MCF 10A (cell line): ENCODE data around the gene DHX34. TPM values are rescaled to one million over a fixed set of nuclear protein-coding genes. Genes with fewer than 3 reads are reported as not detected.

Experiments
- BruUV-seq: library from RNA; stranded (reverse); fragments of 400-500 nt; replicated peaks from 2 replicates; lab custom pipeline; 2021; lab: Mats Ljungman, UMichigan
- CTCF ChIA-PET: fragments of 300-600 bp; sonication (Branson Sonifier 250); formaldehyde crosslinking; extraction: SDS; loops from one replicate; lab custom pipeline; 2021; ENCODE audit warnings: antibody characterized with exemption, inconsistent platforms; lab: Yijun Ruan, JAX
- POLR2A ChIA-PET: fragments of 300-600, 350-650 bp; sonication (Branson Sonifier 250); formaldehyde crosslinking; extraction: SDS; loops from one replicate; lab custom pipeline; 2020; ENCODE audit warnings: antibody characterized with exemption, inconsistent platforms; lab: Yijun Ruan, JAX
- DNase-seq: peaks from one replicate; pipeline ENCODE4 v3.0.0-alpha.2; 2018; ENCODE audit not compliant: unreplicated experiment
- H3K27ac Mint-ChIP-seq: one replicate; pipeline ENCODE4 v1.8.0; 2022; ENCODE audit warnings: mild to moderate bottlenecking, low read depth, mixed read lengths; ENCODE audit not compliant: unreplicated experiment
- H3K27me3 Mint-ChIP-seq: one replicate; pipeline ENCODE4 v1.8.0; 2022; ENCODE audit warnings: mixed read lengths; ENCODE audit not compliant: insufficient read depth, unreplicated experiment
- H3K36me3 Mint-ChIP-seq: one replicate; pipeline ENCODE4 v1.8.0; 2022; ENCODE audit warnings: mild to moderate bottlenecking, moderate library complexity, mixed read lengths; ENCODE audit not compliant: insufficient read depth, unreplicated experiment
- H3K4me1 Mint-ChIP-seq: one replicate; pipeline ENCODE4 v1.8.0; 2022; ENCODE audit warnings: mixed read lengths; ENCODE audit not compliant: insufficient read depth, unreplicated experiment
- H3K4me3 Mint-ChIP-seq: one replicate; pipeline ENCODE4 v1.8.0; 2022; ENCODE audit warnings: mild to moderate bottlenecking, moderate library complexity, mixed read lengths; ENCODE audit not compliant: unreplicated experiment
- H3K9me3 Mint-ChIP-seq: one replicate; pipeline ENCODE4 v1.8.0; 2022; ENCODE audit warnings: mixed read lengths; ENCODE audit not compliant: unreplicated experiment
- CTCF ChIP-seq: fragments of 200-600 bp; IDR thresholded peaks from one replicate; pipeline ENCODE4 v1.8.0; 2022; ENCODE audit warnings: antibody characterized with exemption, mild to moderate bottlenecking; ENCODE audit not compliant: unreplicated experiment
- intact Hi-C: fragments of 100-400 bp; cut with micrococcal nuclease; formaldehyde crosslinking; loops from 2 replicates; pipeline ENCODE4 v1.14.1; 2022
- total RNA-seq: library from RNA; stranded (reverse); gene quantifications from 2 replicates; pipeline ENCODE4 v1.2.3, GENCODE V29; 2022

Gene DHX34
- total RNA-seq, 1 experiment from 2014 or later, result 34.7 TPM

GRCh38 chr19:47305309-47305751, 43.8 kb upstream of the DHX34 start:
- Mint-ChIP-seq H3K27me3 (no peaks in the 10 kb centered on the region), H3K4me1 (peaks cover 21% of the 10 kb centered on the region), H3K27ac (peak overlapping the region; percentile 84), H3K36me3 (no peaks in the 10 kb centered on the region), H3K4me3 (peak overlapping the region; percentile 62), H3K9me3 (no peaks in the 10 kb centered on the region)
- no TSS peak for BruUV-seq
- peak; percentile 84 for DNase-seq
- intact Hi-C loops, result loop anchor here (5.0 kb wide), 1 partner anchor 42 kb away; the partner anchor contains the start of gene DHX34
- ChIA-PET POLR2A (interaction anchor here (0.9 to 1.9 kb wide), 6 partner anchors 8 to 44 kb away, joined by 3 to 6 read pairs (median 4); partner anchors contain the start of gene DHX34), CTCF (interaction anchor here (0.6 to 1.8 kb wide), 14 partner anchors 9 to 180 kb away, joined by 3 to 11 read pairs (median 4); partner anchors contain the start of gene DHX34)
- TF ChIP-seq CTCF, result peak; percentile 86

- peak overlapping the region; percentile 84 for H3K27ac Mint-ChIP-seq
- BruUV-seq, result no TSS peak
- no peak for TF ChIP-seq CTCF
- H3K4me1 Mint-ChIP-seq, result peaks cover 29% of the 10 kb centered on the region
- peaks cover 7% of the 10 kb centered on the region for H3K36me3 Mint-ChIP-seq
- H3K9me3 Mint-ChIP-seq, result no peaks in the 10 kb centered on the region
- no peak for DNase-seq
- H3K4me3 Mint-ChIP-seq, result no peak overlapping the region
- POLR2A ChIA-PET, result interaction anchor here (0.7 to 1.9 kb wide), 5 partner anchors 17 to 1077 kb away, joined by 3 to 5 read pairs (median 3); partner anchors contain the start of gene DHX34
- no peaks in the 10 kb centered on the region for H3K27me3 Mint-ChIP-seq
- CTCF ChIA-PET, result interaction anchor here (0.5 to 1.8 kb wide), 10 partner anchors 9 to 331 kb away, joined by 3 to 9 read pairs (median 4); partner anchors contain the start of gene DHX34
- intact Hi-C loops, result loop anchor here (5.0 kb wide), 1 partner anchor 41 kb away; the partner anchor contains the start of gene DHX34
Measured at GRCh38 chr19:47306303-47306702, 42.8 kb upstream of the DHX34 start.

- no peaks in the 10 kb centered on the region for H3K27me3 Mint-ChIP-seq
- TF ChIP-seq CTCF, result no peak
- BruUV-seq, result no TSS peak
- ChIA-PET CTCF (interaction anchor here (0.6 to 1.7 kb wide), 3 partner anchors 15 to 400 kb away, joined by 3 to 6 read pairs (median 3); no protein-coding TSS in a partner anchor), POLR2A (no interaction called here)
- intact Hi-C loops, result loop anchor here (5.0 kb wide), 1 partner anchor 38 kb away; the partner anchor contains the start of gene DHX34
- H3K4me3 Mint-ChIP-seq, result no peak overlapping the region
- no peaks in the 10 kb centered on the region for H3K9me3 Mint-ChIP-seq
- peak; percentile 49 for DNase-seq
- peaks cover 7% of the 10 kb centered on the region for H3K36me3 Mint-ChIP-seq
- no peak overlapping the region for H3K27ac Mint-ChIP-seq
- peaks cover 34% of the 10 kb centered on the region for H3K4me1 Mint-ChIP-seq
Measured at GRCh38 chr19:47309038-47309437, 40.1 kb upstream of the DHX34 start.

- Mint-ChIP-seq H3K36me3 (peaks cover 7% of the 10 kb centered on the region), H3K9me3 (no peaks in the 10 kb centered on the region), H3K27me3 (no peaks in the 10 kb centered on the region), H3K4me3 (no peak within 1 kb of the TSS), H3K27ac (no peak within 1 kb of the TSS), H3K4me1 (peaks cover 35% of the 10 kb centered on the region)
- POLR2A ChIA-PET, result no interaction called here
- intact Hi-C loops, result loop anchor here (5.0 kb wide), 1 partner anchor 38 kb away; the partner anchor contains the start of gene DHX34
- TF ChIP-seq CTCF, result no peak
- CTCF ChIA-PET, result interaction anchor here (0.6 kb wide), 1 partner anchor 399 kb away, joined by 3 read pairs; no protein-coding TSS in a partner anchor
- no TSS peak for BruUV-seq
- DNase-seq, result peak; percentile 16
Measured at GRCh38 chr19:47309608-47310007, 39.5 kb upstream of the DHX34 start, which contains the start of gene C5AR1. Gene C5AR1 (plus strand): TSS chr19:47309861. CDS start chr19:47309896, 35 bp downstream.
